Neuronal stem cell (in vitro differentiated cells): ENCODE results near the gene RNU1-2.
A peak's percentile ranks its signal among the peaks of the same experiment; 100 is the strongest.
"Not testable (repeated sequence)": the region's sequence is repeated elsewhere in the genome, so short reads cannot be mapped to it uniquely, and the experiment has no call there.

Source experiments
- DNase-seq: peaks from one replicate; pipeline ENCODE4 v3.0.0-alpha.2; 2013; ENCODE audit warnings: low spot score
- H2AFZ ChIP-seq: one replicate; pipeline ENCODE4 v1.6.1; 2013; ENCODE audit warnings: mild to moderate bottlenecking, low read length, inconsistent platforms
- H2AK5ac ChIP-seq: 2 replicates; pipeline ENCODE4 v1.6.1; 2013; ENCODE audit warnings: low read depth, mild to moderate bottlenecking, inconsistent platforms, low read length, moderate library complexity, mixed read lengths
- H2BK120ac ChIP-seq: 2 replicates; pipeline ENCODE4 v1.6.1; 2013; ENCODE audit warnings: low read depth, mild to moderate bottlenecking, inconsistent platforms, low read length, moderate library complexity, mixed read lengths
- H2BK12ac ChIP-seq: one replicate; pipeline ENCODE4 v1.6.1; 2013; ENCODE audit warnings: low read length, inconsistent platforms
- H2BK15ac ChIP-seq: 2 replicates; pipeline ENCODE4 v1.6.1; 2013; ENCODE audit warnings: mild to moderate bottlenecking, low read length, inconsistent platforms, mixed read lengths
- H2BK5ac ChIP-seq: one replicate; pipeline ENCODE4 v1.6.1; 2013; ENCODE audit warnings: inconsistent platforms, mild to moderate bottlenecking, low read length, moderate library complexity
- H3K14ac ChIP-seq: one replicate; pipeline ENCODE4 v1.6.1; 2013; ENCODE audit warnings: low read length, inconsistent platforms
- H3K18ac ChIP-seq: 2 replicates; pipeline ENCODE4 v1.6.1; 2013; ENCODE audit warnings: low read length, inconsistent platforms
- H3K23ac ChIP-seq: 2 replicates; pipeline ENCODE4 v1.6.1; 2013; ENCODE audit warnings: low read depth, mild to moderate bottlenecking, mixed read lengths, low read length, inconsistent platforms; ENCODE audit not compliant: poor library complexity
- H3K27ac ChIP-seq: replicated peaks from 3 replicates; pipeline ENCODE4 v1.5.1; 2013; ENCODE audit warnings: low read length, inconsistent platforms
- H3K27me3 ChIP-seq, 3 experiments: 2 replicates each; pipeline ENCODE4 v1.6.1; 2013; ENCODE audit warnings: low read length in 3 of 3, mild to moderate bottlenecking in 2 of 3, inconsistent platforms in 1 of 3, low read depth in 1 of 3, mixed read lengths in 1 of 3, moderate library complexity in 1 of 3; ENCODE audit not compliant: control insufficient read depth in 3 of 3, insufficient read depth in 3 of 3
- H3K36me3 ChIP-seq, 2 donors: replicated peaks in 1 of 2; 2 replicates each; pipeline ENCODE4 v1.6.1; 2013; ENCODE audit warnings: low read length in 2 of 2; ENCODE audit not compliant: control insufficient read depth in 2 of 2, insufficient read depth in 2 of 2
- H3K4ac ChIP-seq: 2 replicates; pipeline ENCODE4 v1.6.1; 2013; ENCODE audit warnings: inconsistent platforms, mild to moderate bottlenecking, low read length, moderate library complexity
- H3K4me1 ChIP-seq, 2 donors: 1 replicate in 1 of 2; 2 replicates in 1 of 2; pipeline ENCODE4 v1.6.1; 2013; ENCODE audit warnings: low read length in 2 of 2, low read depth in 1 of 2; ENCODE audit not compliant: control insufficient read depth in 2 of 2, insufficient read depth in 1 of 2
- H3K4me2 ChIP-seq: one replicate; pipeline ENCODE4 v1.6.1; 2013; ENCODE audit warnings: mild to moderate bottlenecking, low read length, inconsistent platforms; ENCODE audit not compliant: insufficient read depth, poor library complexity, severe bottlenecking
- H3K4me3 ChIP-seq, 2 donors: 2 replicates each; pipeline ENCODE4 v1.5.1; 2013; ENCODE audit warnings: low read length in 2 of 2, mild to moderate bottlenecking in 2 of 2, inconsistent platforms in 1 of 2, moderate library complexity in 1 of 2
- H3K79me1 ChIP-seq: one replicate; pipeline ENCODE4 v1.6.1; 2013; ENCODE audit warnings: low read depth, mild to moderate bottlenecking, inconsistent platforms, low read length, moderate library complexity
- H3K9ac ChIP-seq: one replicate; pipeline ENCODE4 v1.6.1; 2013; ENCODE audit warnings: mild to moderate bottlenecking, low read depth, low read length, inconsistent platforms; ENCODE audit not compliant: poor library complexity
- H3K9me3 ChIP-seq, 2 donors: replicated peaks in 1 of 2; 2 replicates each; pipeline versions ENCODE3 to v1.6.1; 2013; ENCODE audit warnings: low read length in 2 of 2, mild to moderate bottlenecking in 2 of 2, inconsistent platforms in 1 of 2, low read depth in 1 of 2, mixed read lengths in 1 of 2, moderate library complexity in 1 of 2; ENCODE audit not compliant: control insufficient read depth in 2 of 2, insufficient read depth in 1 of 2
- H4K8ac ChIP-seq: one replicate; pipeline ENCODE4 v1.6.1; 2013; ENCODE audit warnings: low read depth, mild to moderate bottlenecking, inconsistent platforms, low read length, moderate library complexity
- H4K91ac ChIP-seq: one replicate; pipeline ENCODE4 v1.6.1; 2013; ENCODE audit warnings: low read length, low read depth, mild to moderate bottlenecking, inconsistent platforms; ENCODE audit not compliant: poor library complexity
- WGBS, 2 donors: extraction: QIAGEN DNeasy Blood & Tissue Kit; methylation state at CpG; one replicate each; pipeline ENCODE4 v1.1.7; 2013; ENCODE audit warnings: missing lambda C conversion rate in 2 of 2, mixed read lengths in 1 of 2; ENCODE audit not compliant: insufficient read length in 2 of 2, insufficient replicate concordance in 1 of 2; ENCODE audit errors: extremely low coverage in 2 of 2; 5-methylcytosine and 5-hydroxymethylcytosine counted together

The RNU1-2 gene

DNA sequence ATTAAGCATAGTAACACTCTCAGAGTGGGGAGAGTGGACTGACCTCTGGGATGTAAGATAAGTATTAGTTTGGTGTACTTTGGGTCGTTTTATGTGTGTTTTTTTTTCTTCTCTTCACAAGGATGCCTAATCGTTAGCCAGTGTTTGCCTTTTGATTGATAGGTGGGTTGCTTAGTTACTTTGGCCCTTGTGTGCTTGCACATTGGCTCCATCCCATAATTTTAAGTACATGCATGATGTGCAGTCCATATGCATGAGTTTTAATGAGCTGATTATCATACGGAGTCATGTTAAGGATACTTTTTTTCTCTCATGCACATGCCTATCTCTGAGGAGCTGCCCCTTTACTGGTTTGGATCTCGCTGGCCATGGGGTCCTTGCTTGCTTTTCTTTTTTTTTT lies 4.7 kb upstream of the RNU1-2 start:
- H3K14ac ChIP-seq, H3K4me1 ChIP-seq, H3K79me1 ChIP-seq, H3K4me2 ChIP-seq, H3K18ac ChIP-seq, H3K4ac ChIP-seq, H3K36me3 ChIP-seq, H3K27ac ChIP-seq, H3K4me3 ChIP-seq, H2BK120ac ChIP-seq, H2BK5ac ChIP-seq, H3K9ac ChIP-seq, H3K27me3 ChIP-seq, H3K9me3 ChIP-seq, H2AK5ac ChIP-seq, H4K8ac ChIP-seq, DNase-seq, H2BK12ac ChIP-seq, H4K91ac ChIP-seq, H2BK15ac ChIP-seq, H3K23ac ChIP-seq: not testable (repeated sequence)
- H2AFZ ChIP-seq: peak overlapping the region; percentile 32
- WGBS, 2 donors: no CpG with 5 or more reads among the region's 4 CpGs

DNA sequence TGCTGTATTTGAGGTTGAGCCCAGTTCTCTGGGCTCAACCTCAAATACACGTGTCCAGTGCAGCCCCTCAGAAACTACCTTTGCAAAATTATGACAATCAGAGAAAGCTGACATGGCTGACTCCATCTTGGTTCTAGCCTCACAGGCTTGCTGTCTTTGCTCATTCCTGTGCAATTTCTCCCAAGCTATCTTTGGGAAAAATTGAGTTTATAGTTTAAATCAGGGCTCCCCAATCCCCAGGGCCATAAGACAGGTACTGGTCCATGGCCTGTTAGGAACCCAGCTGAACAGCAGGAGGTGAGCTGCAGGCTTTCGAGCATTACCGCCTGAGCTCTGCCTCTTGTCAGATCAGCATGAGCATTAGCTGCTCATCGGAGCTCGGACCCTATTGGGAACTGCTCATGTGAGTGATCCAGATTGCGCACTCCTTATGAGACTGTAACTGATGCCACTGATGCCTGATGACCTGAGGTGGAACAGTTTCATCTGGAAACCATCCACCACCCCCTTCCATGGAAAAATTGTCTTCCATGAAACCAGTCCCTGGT lies 2.7 kb upstream of the RNU1-2 start:
- H3K4ac ChIP-seq, H2BK120ac ChIP-seq, H3K27ac ChIP-seq, H4K91ac ChIP-seq, H4K8ac ChIP-seq, H3K9me3 ChIP-seq, H3K23ac ChIP-seq, H3K4me3 ChIP-seq, DNase-seq, H3K4me2 ChIP-seq, H3K18ac ChIP-seq, H3K79me1 ChIP-seq, H3K14ac ChIP-seq, H2BK15ac ChIP-seq, H3K36me3 ChIP-seq, H2BK12ac ChIP-seq, H2BK5ac ChIP-seq, H3K9ac ChIP-seq, H2AFZ ChIP-seq, H3K27me3 ChIP-seq, H2AK5ac ChIP-seq, H3K4me1 ChIP-seq: not testable (repeated sequence)
- no CpG with 5 or more reads among the region's 6 CpGs for WGBS, 2 donors

DNA sequence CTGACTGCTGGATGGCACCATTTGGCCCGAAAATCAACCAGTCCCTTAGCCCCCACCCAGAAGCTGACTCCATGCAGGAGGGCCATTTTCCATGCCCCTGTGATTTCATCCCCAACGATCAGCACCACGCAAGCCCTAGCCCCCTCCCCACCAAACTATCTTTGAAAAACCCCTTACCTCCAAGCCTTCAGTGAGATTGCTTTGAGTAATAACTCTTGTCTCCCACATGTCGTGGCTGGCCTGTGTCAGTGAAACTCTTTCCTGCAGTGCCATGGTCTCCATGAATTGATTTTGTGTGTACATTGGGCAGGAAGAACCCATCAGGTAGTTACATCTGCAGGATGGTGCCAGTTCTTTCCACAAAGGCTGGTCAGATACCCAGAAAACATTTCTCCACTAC lies 2.0 kb upstream of the RNU1-2 start:
- H4K8ac ChIP-seq, DNase-seq, H3K14ac ChIP-seq, H3K27ac ChIP-seq, H3K4me1 ChIP-seq, H2BK15ac ChIP-seq, H2AFZ ChIP-seq, H4K91ac ChIP-seq, H3K9ac ChIP-seq, H3K79me1 ChIP-seq, H3K9me3 ChIP-seq, H3K23ac ChIP-seq, H3K36me3 ChIP-seq, H3K4me3 ChIP-seq, H3K4me2 ChIP-seq, H2BK5ac ChIP-seq, H3K4ac ChIP-seq, H3K18ac ChIP-seq, H2BK12ac ChIP-seq, H2BK120ac ChIP-seq, H2AK5ac ChIP-seq, H3K27me3 ChIP-seq: not testable (repeated sequence)
- no CpG with 5 or more reads among the region's 4 CpGs for WGBS, 2 donors

DNA sequence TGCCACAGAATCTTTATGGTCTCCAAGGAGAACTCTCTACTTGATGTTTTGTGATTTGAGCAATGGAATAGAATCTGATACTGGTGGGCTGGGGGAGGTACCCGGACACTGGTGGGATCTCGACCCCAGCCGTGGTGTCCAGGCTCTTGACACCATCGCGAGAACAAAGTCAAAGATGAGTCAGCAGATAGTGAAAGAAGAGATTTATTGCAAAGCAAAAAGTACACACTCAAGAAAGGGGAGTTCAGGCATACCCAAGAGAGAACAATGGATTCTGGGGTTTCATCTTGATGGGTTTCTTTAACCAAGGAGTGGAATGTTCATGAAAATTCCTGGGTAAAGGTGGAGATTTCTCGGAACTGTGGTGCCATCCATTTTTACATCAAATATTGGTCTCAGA lies 1.4 kb upstream of the RNU1-2 start:
- H3K27me3 ChIP-seq, H3K14ac ChIP-seq, H4K91ac ChIP-seq, H2BK120ac ChIP-seq, H3K23ac ChIP-seq, H3K9ac ChIP-seq, H3K18ac ChIP-seq, H2AK5ac ChIP-seq, H3K4me1 ChIP-seq, H3K4ac ChIP-seq, H3K4me2 ChIP-seq, H2BK5ac ChIP-seq, H2AFZ ChIP-seq, H3K9me3 ChIP-seq, H3K79me1 ChIP-seq, H3K4me3 ChIP-seq, H3K36me3 ChIP-seq, H2BK15ac ChIP-seq, H2BK12ac ChIP-seq, H4K8ac ChIP-seq, H3K27ac ChIP-seq, DNase-seq: not testable (repeated sequence)
- WGBS, 2 donors: no CpG with 5 or more reads among the region's 6 CpGs
